HG03378 (cell line): ENCODE data around the gene PDCD7.
"Not testable (repeated sequence)": the region's sequence is repeated elsewhere in the genome, so short reads cannot be mapped to it uniquely, and the experiment has no call there.

ENCODE experiments used
- ATAC-seq: cut with Tn5 transposase; IDR thresholded peaks from one replicate; pipeline ENCODE4 v1.9.1; 2021; ENCODE audit warnings: mild to moderate bottlenecking, moderate library complexity; ENCODE audit not compliant: unreplicated experiment

Gene PDCD7

GRCh38 chr15:65130941-65131340 lies 2.7 kb downstream of the PDCD7 start:
- ATAC-seq: no peak

GRCh38 chr15:65115542-65115941 lies 18.1 kb downstream of the PDCD7 start:
- ATAC-seq: no peak

- no peak for ATAC-seq
Measured at GRCh38 chr15:65115086-65115485, 18.5 kb downstream of the PDCD7 start, which contains the start of gene UBAP1L. TSS of gene UBAP1L (minus strand) at chr15:65115200. CDS start at chr15:65106215, 8,985 bp downstream.

GRCh38 chr15:65110676-65111292 lies 22.8 kb downstream of the PDCD7 start:
- ATAC-seq: no peak

GRCh38 chr15:65106011-65106590 lies 27.5 kb downstream of the PDCD7 start:
- ATAC-seq: no peak

GRCh38 chr15:65105038-65105437 lies 28.6 kb downstream of the PDCD7 start:
- ATAC-seq: no peak

- ATAC-seq: no peak
Measured at GRCh38 chr15:65102912-65103311, 30.7 kb downstream of the PDCD7 start.

GRCh38 chr15:65101891-65102708 lies 31.5 kb downstream of the PDCD7 start:
- no peak for ATAC-seq

GRCh38 chr15:65101411-65101890 lies 32.2 kb downstream of the PDCD7 start:
- no peak for ATAC-seq

- no peak for ATAC-seq
Measured at GRCh38 chr15:65100442-65100841, 33.2 kb downstream of the PDCD7 start.

- not testable (repeated sequence) for ATAC-seq
Measured at GRCh38 chr15:65099801-65100200, 33.8 kb downstream of the PDCD7 start.

- no peak for ATAC-seq
Measured at GRCh38 chr15:65099336-65099735, 34.3 kb downstream of the PDCD7 start.

GRCh38 chr15:65097651-65098263 lies 35.9 kb downstream of the PDCD7 start:
- no peak for ATAC-seq

- no peak for ATAC-seq
Measured at GRCh38 chr15:65096481-65097385, 36.9 kb downstream of the PDCD7 start.

GRCh38 chr15:65095747-65096104 lies 37.9 kb downstream of the PDCD7 start:
- ATAC-seq: no peak

GRCh38 chr15:65095011-65095746 lies 38.4 kb downstream of the PDCD7 start:
- ATAC-seq: no peak

GRCh38 chr15:65094294-65094995 lies 39.2 kb downstream of the PDCD7 start:
- ATAC-seq: no peak

- ATAC-seq: not testable (repeated sequence)
Measured at GRCh38 chr15:65093793-65094170, 39.8 kb downstream of the PDCD7 start.
